GM23338 (cell line): Measurements from ENCODE around the gene IFITM10. TPM values are rescaled to one million over a fixed set of nuclear protein-coding genes. Genes with fewer than 3 reads are reported as not detected.

Experiments
- ATAC-seq: fragments of 200-7000 bp; cut with Tn5 transposase; 3 replicates; pipeline ENCODE4 v1.9.1; 2020
- DNase-seq: peaks from one replicate; pipeline ENCODE4 v3.0.0-alpha.2; 2015; ENCODE audit warnings: low spot score
- H2AFZ ChIP-seq: fragments of 200-600 bp; sonication (generic); 2 replicates; pipeline ENCODE4 v1.8.0; 2016; ENCODE audit warnings: antibody characterized with exemption, mild to moderate bottlenecking, moderate library complexity
- H3F3A ChIP-seq: fragments of 200-600 bp; sonication (generic); replicated peaks from 2 replicates; pipeline ENCODE4 v1.8.0; 2017; ENCODE audit warnings: antibody characterized with exemption, mixed run types, low read depth
- H3K27ac ChIP-seq: fragments of 200-600 bp; sonication (generic); 2 replicates; pipeline ENCODE4 v1.6.1; 2016; ENCODE audit warnings: low read depth
- H3K27me3 ChIP-seq: fragments of 200-600 bp; sonication (generic); 2 replicates; pipeline ENCODE4 v1.8.0; 2016; ENCODE audit warnings: mild to moderate bottlenecking, mixed run types, moderate library complexity; ENCODE audit not compliant: insufficient read depth
- H3K36me3 ChIP-seq: fragments of 200-600 bp; sonication (generic); 2 replicates; pipeline ENCODE4 v1.8.0; 2016; ENCODE audit warnings: mild to moderate bottlenecking; ENCODE audit not compliant: insufficient read depth
- H3K4me1 ChIP-seq: fragments of 200-600 bp; sonication (generic); 2 replicates; pipeline ENCODE4 v1.8.0; 2016; ENCODE audit warnings: mild to moderate bottlenecking, moderate library complexity; ENCODE audit not compliant: insufficient read depth
- H3K4me2 ChIP-seq: fragments of 200-600 bp; sonication (generic); 2 replicates; pipeline ENCODE4 v1.7.1; 2017; ENCODE audit warnings: mixed run types
- H3K4me3 ChIP-seq: fragments of 200-600 bp; sonication (generic); 2 replicates; pipeline ENCODE4 v1.6.1; 2016; ENCODE audit warnings: mixed run types
- H3K79me2 ChIP-seq: fragments of 200-600 bp; sonication (generic); replicated peaks from 2 replicates; pipeline ENCODE4 v1.8.0; 2017; ENCODE audit warnings: mild to moderate bottlenecking; ENCODE audit not compliant: insufficient read depth
- H3K9me2 ChIP-seq: fragments of 200-600 bp; sonication (generic); 2 replicates; pipeline ENCODE4 v1.8.0; 2017; ENCODE audit not compliant: insufficient read depth
- H4K20me1 ChIP-seq: fragments of 200-600 bp; sonication (generic); replicated peaks from 2 replicates; pipeline ENCODE4 v1.8.0; 2017; ENCODE audit warnings: mild to moderate bottlenecking; ENCODE audit not compliant: insufficient read depth
- H3K27ac Mint-ChIP-seq: 2 replicates; pipeline ENCODE4 v1.8.0; 2020; ENCODE audit warnings: inconsistent platforms, mild to moderate bottlenecking, moderate library complexity, mixed read lengths
- H3K27me3 Mint-ChIP-seq: 3 replicates; pipeline ENCODE4 v1.8.0; 2022; ENCODE audit warnings: low read depth, mild to moderate bottlenecking, moderate library complexity, mixed read lengths, inconsistent platforms; ENCODE audit not compliant: insufficient read depth, poor library complexity
- H3K36me3 Mint-ChIP-seq: 3 replicates; pipeline ENCODE4 v1.8.0; 2021; ENCODE audit warnings: low read depth, mild to moderate bottlenecking, inconsistent platforms, moderate library complexity, mixed read lengths
- H3K4me1 Mint-ChIP-seq: 3 replicates; pipeline ENCODE4 v1.8.0; 2020; ENCODE audit warnings: mild to moderate bottlenecking, inconsistent platforms, mixed read lengths
- H3K4me3 Mint-ChIP-seq: 3 replicates; pipeline ENCODE4 v1.8.0; 2021; ENCODE audit warnings: moderate library complexity, mild to moderate bottlenecking, inconsistent platforms, mixed read lengths
- H3K9me3 Mint-ChIP-seq: 3 replicates; pipeline ENCODE4 v1.8.0; 2020; ENCODE audit warnings: moderate library complexity, mild to moderate bottlenecking, inconsistent platforms, mixed read lengths
- CREB1 ChIP-seq: fragments of 250-450 bp; sonication (Bioruptor Pico); IDR thresholded peaks from 2 replicates; pipeline ENCODE4 v1.5.0; 2020; ENCODE audit warnings: low read depth, mild to moderate bottlenecking, moderate library complexity
- EZH2 ChIP-seq: fragments of 200-600 bp; sonication (generic); IDR thresholded peaks from one replicate; pipeline ENCODE4 v1.8.0; 2017; ENCODE audit warnings: antibody characterized with exemption, mild to moderate bottlenecking, low read depth; ENCODE audit not compliant: unreplicated experiment
- EZH2phosphoT487 ChIP-seq: fragments of 200-600 bp; sonication (generic); IDR thresholded peaks from one replicate; pipeline ENCODE4 v1.8.1; 2018; ENCODE audit warnings: antibody characterized with exemption; ENCODE audit not compliant: unreplicated experiment
- JUNB ChIP-seq: IDR thresholded peaks from one replicate; pipeline ENCODE4 v1.6.1; 2016; ENCODE audit warnings: antibody characterized with exemption; ENCODE audit not compliant: unreplicated experiment
- NANOG ChIP-seq: IDR thresholded peaks from 2 replicates; pipeline ENCODE4 v1.6.1; 2016; ENCODE audit warnings: antibody characterized with exemption, borderline replicate concordance
- POLR2AphosphoS5 ChIP-seq: IDR thresholded peaks from 2 replicates; pipeline ENCODE4 v1.6.1; 2016; ENCODE audit warnings: antibody characterized with exemption, low read depth
- STAT1 ChIP-seq: IDR thresholded peaks from one replicate; pipeline ENCODE4 v1.6.1; 2016; ENCODE audit warnings: antibody characterized with exemption; ENCODE audit not compliant: unreplicated experiment
- ZNF114 ChIP-seq: fragments of 250-450 bp; sonication (Bioruptor Pico); IDR thresholded peaks from 2 replicates; pipeline ENCODE4 v1.5.0; 2020; ENCODE audit warnings: mild to moderate bottlenecking, moderate library complexity
- ZNF331 ChIP-seq: fragments of 250-450 bp; sonication (Bioruptor Pico); IDR thresholded peaks from 2 replicates; pipeline ENCODE4 v1.5.0; 2020; ENCODE audit warnings: low read depth, mild to moderate bottlenecking, moderate library complexity
- polyA plus RNA-seq: library from polyadenylated mRNA; unstranded; fragments of >200 nt; fragmentation: Nextera tagmentation; extraction: Ambion mirVana; gene quantifications from 2 replicates; pipeline ENCODE4 v1.2.1, GENCODE V29; 2016
- total RNA-seq: library from RNA; depleted of rRNA; stranded (reverse); fragments of >200 nt; shearing (Covaris generic); gene quantifications from 2 replicates; pipeline ENCODE4 v1.2.3, GENCODE V29; 2014
- TF ChIP-seq, protein P1 (sequence below): fragments of 250-450 bp; sonication (Bioruptor Pico); IDR thresholded peaks from 2 replicates; pipeline ENCODE4 v1.5.0; 2020; ENCODE audit warnings: mild to moderate bottlenecking, moderate library complexity
- TF ChIP-seq, protein P2 (sequence below): IDR thresholded peaks from one replicate; pipeline ENCODE4 v1.6.1; 2018; ENCODE audit warnings: antibody characterized with exemption; ENCODE audit not compliant: unreplicated experiment
- TF ChIP-seq, protein P3 (sequence below): IDR thresholded peaks from 2 replicates; pipeline ENCODE4 v1.6.1; 2016; ENCODE audit warnings: antibody characterized with exemption
- TF ChIP-seq, protein P4 (sequence below), 2 experiments: fragments of 200-600 bp in 1 of 2; sonication (generic) in 1 of 2; conservative IDR thresholded peaks; 2 replicates each; pipeline versions ENCODE4 v1.5.1 to v1.6.1; 2016 to 2017; ENCODE audit warnings: antibody characterized with exemption in 2 of 2, low read depth in 2 of 2, mild to moderate bottlenecking in 2 of 2, moderate library complexity in 1 of 2

Gene IFITM10
- total and polyA plus RNA-seq, 2 experiments from 2014 or later: 0.06 TPM; not detected in 1

DNA sequence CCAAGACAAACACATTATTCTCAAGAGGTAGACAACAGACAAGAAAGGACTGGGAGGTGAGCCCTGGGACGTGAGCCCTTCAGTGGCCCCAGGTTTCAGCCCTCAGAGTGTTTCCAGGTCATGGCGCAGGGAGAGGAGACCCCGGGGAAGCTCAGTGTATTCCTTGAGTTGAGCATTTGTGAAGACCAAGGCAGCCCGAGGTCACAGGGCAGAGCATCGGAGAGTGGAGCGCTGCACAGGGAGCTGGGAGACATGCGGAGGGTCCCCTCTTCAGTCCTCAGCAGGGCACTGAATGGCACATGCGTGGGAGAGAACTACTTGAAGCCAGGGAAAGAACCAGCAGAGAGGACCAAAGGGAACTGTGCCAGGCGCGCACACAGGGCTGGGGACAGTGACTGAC is 41.7 kb downstream of the IFITM10 start:
- Mint-ChIP-seq H3K9me3 (peaks cover 19% of the 10 kb centered on the region), H3K4me3 (no peak overlapping the region), H3K4me1 (no peaks in the 10 kb centered on the region), H3K36me3 (peaks cover 3% of the 10 kb centered on the region; the same call in 1 of the 3 replicates), H3K27me3 (peaks cover 6% of the 10 kb centered on the region), H3K27ac (no peak overlapping the region)
- Histone ChIP-seq H3K4me2 (no peak overlapping the region), H3K4me3 (no peak overlapping the region), H3K4me1 (no peaks in the 10 kb centered on the region), H2AFZ (no peak overlapping the region), H3F3A (no peaks in the 10 kb centered on the region), H3K27ac (no peak overlapping the region), H3K9me2 (no peaks in the 10 kb centered on the region), H3K27me3 (no peaks in the 10 kb centered on the region), H4K20me1 (no peaks in the 10 kb centered on the region), H3K36me3 (no peaks in the 10 kb centered on the region), H3K79me2 (no peaks in the 10 kb centered on the region)
- TF ChIP-seq CREB1 (CRISPR knock-in tag): no peak
- TF ChIP-seq EZH2phosphoT487: no peak
- TF ChIP-seq, protein P1, sequence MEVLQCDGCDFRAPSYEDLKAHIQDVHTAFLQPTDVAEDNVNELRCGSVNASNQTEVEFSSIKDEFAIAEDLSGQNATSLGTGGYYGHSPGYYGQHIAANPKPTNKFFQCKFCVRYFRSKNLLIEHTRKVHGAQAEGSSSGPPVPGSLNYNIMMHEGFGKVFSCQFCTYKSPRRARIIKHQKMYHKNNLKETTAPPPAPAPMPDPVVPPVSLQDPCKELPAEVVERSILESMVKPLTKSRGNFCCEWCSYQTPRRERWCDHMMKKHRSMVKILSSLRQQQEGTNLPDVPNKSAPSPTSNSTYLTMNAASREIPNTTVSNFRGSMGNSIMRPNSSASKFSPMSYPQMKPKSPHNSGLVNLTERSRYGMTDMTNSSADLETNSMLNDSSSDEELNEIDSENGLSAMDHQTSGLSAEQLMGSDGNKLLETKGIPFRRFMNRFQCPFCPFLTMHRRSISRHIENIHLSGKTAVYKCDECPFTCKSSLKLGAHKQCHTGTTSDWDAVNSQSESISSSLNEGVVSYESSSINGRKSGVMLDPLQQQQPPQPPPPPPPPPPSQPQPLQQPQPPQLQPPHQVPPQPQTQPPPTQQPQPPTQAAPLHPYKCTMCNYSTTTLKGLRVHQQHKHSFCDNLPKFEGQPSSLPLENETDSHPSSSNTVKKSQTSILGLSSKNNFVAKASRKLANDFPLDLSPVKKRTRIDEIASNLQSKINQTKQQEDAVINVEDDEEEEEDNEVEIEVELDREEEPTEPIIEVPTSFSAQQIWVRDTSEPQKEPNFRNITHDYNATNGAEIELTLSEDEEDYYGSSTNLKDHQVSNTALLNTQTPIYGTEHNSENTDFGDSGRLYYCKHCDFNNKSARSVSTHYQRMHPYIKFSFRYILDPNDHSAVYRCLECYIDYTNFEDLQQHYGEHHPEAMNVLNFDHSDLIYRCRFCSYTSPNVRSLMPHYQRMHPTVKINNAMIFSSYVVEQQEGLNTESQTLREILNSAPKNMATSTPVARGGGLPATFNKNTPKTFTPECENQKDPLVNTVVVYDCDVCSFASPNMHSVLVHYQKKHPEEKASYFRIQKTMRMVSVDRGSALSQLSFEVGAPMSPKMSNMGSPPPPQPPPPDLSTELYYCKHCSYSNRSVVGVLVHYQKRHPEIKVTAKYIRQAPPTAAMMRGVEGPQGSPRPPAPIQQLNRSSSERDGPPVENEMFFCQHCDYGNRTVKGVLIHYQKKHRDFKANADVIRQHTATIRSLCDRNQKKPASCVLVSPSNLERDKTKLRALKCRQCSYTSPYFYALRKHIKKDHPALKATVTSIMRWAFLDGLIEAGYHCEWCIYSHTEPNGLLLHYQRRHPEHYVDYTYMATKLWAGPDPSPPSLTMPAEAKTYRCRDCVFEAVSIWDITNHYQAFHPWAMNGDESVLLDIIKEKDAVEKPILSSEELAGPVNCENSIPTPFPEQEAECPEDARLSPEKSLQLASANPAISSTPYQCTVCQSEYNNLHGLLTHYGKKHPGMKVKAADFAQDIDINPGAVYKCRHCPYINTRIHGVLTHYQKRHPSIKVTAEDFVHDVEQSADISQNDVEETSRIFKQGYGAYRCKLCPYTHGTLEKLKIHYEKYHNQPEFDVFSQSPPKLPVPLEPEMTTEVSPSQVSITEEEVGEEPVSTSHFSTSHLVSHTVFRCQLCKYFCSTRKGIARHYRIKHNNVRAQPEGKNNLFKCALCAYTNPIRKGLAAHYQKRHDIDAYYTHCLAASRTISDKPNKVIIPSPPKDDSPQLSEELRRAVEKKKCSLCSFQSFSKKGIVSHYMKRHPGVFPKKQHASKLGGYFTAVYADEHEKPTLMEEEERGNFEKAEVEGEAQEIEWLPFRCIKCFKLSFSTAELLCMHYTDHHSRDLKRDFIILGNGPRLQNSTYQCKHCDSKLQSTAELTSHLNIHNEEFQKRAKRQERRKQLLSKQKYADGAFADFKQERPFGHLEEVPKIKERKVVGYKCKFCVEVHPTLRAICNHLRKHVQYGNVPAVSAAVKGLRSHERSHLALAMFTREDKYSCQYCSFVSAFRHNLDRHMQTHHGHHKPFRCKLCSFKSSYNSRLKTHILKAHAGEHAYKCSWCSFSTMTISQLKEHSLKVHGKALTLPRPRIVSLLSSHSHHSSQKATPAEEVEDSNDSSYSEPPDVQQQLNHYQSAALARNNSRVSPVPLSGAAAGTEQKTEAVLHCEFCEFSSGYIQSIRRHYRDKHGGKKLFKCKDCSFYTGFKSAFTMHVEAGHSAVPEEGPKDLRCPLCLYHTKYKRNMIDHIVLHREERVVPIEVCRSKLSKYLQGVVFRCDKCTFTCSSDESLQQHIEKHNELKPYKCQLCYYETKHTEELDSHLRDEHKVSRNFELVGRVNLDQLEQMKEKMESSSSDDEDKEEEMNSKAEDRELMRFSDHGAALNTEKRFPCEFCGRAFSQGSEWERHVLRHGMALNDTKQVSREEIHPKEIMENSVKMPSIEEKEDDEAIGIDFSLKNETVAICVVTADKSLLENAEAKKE (CRISPR knock-in tag): no peak
- TF ChIP-seq STAT1: no peak
- TF ChIP-seq, protein P2, sequence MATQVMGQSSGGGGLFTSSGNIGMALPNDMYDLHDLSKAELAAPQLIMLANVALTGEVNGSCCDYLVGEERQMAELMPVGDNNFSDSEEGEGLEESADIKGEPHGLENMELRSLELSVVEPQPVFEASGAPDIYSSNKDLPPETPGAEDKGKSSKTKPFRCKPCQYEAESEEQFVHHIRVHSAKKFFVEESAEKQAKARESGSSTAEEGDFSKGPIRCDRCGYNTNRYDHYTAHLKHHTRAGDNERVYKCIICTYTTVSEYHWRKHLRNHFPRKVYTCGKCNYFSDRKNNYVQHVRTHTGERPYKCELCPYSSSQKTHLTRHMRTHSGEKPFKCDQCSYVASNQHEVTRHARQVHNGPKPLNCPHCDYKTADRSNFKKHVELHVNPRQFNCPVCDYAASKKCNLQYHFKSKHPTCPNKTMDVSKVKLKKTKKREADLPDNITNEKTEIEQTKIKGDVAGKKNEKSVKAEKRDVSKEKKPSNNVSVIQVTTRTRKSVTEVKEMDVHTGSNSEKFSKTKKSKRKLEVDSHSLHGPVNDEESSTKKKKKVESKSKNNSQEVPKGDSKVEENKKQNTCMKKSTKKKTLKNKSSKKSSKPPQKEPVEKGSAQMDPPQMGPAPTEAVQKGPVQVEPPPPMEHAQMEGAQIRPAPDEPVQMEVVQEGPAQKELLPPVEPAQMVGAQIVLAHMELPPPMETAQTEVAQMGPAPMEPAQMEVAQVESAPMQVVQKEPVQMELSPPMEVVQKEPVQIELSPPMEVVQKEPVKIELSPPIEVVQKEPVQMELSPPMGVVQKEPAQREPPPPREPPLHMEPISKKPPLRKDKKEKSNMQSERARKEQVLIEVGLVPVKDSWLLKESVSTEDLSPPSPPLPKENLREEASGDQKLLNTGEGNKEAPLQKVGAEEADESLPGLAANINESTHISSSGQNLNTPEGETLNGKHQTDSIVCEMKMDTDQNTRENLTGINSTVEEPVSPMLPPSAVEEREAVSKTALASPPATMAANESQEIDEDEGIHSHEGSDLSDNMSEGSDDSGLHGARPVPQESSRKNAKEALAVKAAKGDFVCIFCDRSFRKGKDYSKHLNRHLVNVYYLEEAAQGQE: no peak
- no peak for TF ChIP-seq ZNF114 (CRISPR knock-in tag)
- TF ChIP-seq, protein P3, sequence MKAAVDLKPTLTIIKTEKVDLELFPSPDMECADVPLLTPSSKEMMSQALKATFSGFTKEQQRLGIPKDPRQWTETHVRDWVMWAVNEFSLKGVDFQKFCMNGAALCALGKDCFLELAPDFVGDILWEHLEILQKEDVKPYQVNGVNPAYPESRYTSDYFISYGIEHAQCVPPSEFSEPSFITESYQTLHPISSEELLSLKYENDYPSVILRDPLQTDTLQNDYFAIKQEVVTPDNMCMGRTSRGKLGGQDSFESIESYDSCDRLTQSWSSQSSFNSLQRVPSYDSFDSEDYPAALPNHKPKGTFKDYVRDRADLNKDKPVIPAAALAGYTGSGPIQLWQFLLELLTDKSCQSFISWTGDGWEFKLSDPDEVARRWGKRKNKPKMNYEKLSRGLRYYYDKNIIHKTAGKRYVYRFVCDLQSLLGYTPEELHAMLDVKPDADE: no peak
- no peak for TF ChIP-seq JUNB
- no peak for TF ChIP-seq ZNF331 (CRISPR knock-in tag)
- no peak for TF ChIP-seq NANOG
- no peak for TF ChIP-seq EZH2
- TF ChIP-seq, protein P4, sequence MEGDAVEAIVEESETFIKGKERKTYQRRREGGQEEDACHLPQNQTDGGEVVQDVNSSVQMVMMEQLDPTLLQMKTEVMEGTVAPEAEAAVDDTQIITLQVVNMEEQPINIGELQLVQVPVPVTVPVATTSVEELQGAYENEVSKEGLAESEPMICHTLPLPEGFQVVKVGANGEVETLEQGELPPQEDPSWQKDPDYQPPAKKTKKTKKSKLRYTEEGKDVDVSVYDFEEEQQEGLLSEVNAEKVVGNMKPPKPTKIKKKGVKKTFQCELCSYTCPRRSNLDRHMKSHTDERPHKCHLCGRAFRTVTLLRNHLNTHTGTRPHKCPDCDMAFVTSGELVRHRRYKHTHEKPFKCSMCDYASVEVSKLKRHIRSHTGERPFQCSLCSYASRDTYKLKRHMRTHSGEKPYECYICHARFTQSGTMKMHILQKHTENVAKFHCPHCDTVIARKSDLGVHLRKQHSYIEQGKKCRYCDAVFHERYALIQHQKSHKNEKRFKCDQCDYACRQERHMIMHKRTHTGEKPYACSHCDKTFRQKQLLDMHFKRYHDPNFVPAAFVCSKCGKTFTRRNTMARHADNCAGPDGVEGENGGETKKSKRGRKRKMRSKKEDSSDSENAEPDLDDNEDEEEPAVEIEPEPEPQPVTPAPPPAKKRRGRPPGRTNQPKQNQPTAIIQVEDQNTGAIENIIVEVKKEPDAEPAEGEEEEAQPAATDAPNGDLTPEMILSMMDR (conservative IDR thresholded peaks at IDR 0.05; ENCODE audit: low read depth in 2 of 2): no peak
- TF ChIP-seq POLR2AphosphoS5: no peak
- DNase-seq (no peak), ATAC-seq (no peak)
